ENCODE results near the gene TOB1.

TOB1 gene

GRCh38 chr17:50844117-50844700, 21.9 kb downstream of the TOB1 start:
- DNase-seq: no peak

DNA sequence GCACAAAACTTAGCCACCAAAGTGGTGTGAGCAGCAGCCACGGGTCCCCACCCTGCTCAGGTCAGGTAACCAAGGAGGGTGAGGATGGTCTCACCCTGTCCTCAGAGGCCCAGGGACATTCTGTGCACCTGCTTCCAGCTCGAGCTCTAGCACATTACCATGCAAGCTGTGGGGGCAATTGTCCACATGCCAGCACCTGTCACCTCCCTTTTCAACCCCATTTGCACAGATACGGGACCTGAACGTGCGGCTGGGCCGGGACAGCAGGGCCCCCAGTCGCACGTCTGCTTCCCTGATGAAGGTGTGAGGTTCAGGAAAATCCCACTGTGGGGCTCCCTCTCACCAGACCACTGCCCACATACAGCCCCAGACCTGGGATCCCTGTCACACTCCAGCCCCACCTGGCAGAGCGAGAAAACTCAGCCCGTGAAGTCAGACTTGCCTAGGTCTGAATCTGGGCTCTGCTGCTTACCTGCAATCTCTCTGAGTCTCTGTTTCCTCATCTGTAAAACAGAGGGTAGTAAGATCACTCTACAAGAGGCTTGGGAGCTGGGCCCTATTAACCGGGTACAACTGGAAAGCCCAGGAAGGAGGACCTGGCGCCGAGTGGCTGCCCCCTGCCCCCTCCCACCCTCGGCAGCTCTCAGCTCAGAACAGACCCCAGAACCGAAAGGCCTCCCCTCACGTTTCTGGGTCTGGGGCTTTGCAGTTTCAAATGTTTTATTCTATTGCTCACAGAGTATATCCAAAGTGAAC, 22.8 kb downstream of the TOB1 start:
- no peak for DNase-seq

- DNase-seq: no peak
Measured at GRCh38 chr17:50842506-50843149, 23.5 kb downstream of the TOB1 start.

DNA sequence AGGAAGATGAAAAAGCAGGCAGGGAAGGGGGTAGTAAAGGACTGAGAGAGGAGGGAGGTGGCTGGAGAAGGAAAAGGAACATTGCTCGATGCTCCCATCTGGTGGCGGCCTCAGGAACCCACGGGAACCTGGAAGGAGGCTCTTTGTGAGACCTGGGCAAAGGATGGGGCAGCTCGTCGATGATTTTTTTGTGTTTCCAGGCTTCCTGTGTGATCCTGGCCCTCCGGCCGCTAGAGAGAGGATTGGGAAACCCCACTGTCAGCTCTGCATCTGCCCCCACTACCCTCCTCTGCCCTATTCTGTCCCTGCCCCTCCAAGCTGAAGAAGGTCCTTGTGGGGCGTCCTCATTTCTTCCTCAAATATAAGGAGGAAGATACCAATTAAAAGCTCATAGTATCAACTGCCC, 24.2 kb downstream of the TOB1 start:
- peak; percentile 57 for DNase-seq

- no peak for DNase-seq
Measured at GRCh38 chr17:50841277-50841948, 24.7 kb downstream of the TOB1 start.

DNA sequence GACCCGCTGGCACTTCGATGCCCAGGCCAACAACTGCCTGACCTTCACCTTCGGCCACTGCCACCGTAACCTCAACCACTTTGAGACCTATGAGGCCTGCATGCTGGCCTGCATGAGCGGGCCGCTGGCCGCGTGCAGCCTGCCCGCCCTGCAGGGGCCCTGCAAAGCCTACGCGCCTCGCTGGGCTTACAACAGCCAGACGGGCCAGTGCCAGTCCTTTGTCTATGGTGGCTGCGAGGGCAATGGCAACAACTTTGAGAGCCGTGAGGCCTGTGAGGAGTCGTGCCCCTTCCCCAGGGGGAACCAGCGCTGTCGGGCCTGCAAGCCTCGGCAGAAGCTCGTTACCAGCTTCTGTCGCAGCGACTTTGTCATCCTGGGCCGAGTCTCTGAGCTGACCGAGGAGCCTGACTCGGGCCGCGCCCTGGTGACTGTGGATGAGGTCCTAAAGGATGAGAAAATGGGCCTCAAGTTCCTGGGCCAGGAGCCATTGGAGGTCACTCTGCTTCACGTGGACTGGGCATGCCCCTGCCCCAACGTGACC, 25.8 kb downstream of the TOB1 start:
- DNase-seq: no peak

DNA sequence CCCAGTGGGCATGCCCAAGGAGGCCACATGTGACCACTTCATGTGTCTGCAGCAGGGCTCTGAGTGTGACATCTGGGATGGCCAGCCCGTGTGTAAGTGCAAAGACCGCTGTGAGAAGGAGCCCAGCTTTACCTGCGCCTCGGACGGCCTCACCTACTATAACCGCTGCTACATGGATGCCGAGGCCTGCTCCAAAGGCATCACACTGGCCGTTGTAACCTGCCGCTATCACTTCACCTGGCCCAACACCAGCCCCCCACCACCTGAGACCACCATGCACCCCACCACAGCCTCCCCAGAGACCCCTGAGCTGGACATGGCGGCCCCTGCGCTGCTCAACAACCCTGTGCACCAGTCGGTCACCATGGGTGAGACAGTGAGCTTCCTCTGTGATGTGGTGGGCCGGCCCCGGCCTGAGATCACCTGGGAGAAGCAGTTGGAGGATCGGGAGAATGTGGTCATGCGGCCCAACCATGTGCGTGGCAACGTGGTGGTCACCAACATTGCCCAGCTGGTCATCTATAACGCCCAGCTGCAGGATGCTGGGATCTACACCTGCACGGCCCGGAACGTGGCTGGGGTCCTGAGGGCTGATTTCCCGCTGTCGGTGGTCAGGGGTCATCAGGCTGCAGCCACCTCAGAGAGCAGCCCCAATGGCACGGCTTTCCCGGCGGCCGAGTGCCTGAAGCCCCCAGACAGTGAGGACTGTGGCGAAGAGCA, 26.4 kb downstream of the TOB1 start:
- DNase-seq: no peak

DNA sequence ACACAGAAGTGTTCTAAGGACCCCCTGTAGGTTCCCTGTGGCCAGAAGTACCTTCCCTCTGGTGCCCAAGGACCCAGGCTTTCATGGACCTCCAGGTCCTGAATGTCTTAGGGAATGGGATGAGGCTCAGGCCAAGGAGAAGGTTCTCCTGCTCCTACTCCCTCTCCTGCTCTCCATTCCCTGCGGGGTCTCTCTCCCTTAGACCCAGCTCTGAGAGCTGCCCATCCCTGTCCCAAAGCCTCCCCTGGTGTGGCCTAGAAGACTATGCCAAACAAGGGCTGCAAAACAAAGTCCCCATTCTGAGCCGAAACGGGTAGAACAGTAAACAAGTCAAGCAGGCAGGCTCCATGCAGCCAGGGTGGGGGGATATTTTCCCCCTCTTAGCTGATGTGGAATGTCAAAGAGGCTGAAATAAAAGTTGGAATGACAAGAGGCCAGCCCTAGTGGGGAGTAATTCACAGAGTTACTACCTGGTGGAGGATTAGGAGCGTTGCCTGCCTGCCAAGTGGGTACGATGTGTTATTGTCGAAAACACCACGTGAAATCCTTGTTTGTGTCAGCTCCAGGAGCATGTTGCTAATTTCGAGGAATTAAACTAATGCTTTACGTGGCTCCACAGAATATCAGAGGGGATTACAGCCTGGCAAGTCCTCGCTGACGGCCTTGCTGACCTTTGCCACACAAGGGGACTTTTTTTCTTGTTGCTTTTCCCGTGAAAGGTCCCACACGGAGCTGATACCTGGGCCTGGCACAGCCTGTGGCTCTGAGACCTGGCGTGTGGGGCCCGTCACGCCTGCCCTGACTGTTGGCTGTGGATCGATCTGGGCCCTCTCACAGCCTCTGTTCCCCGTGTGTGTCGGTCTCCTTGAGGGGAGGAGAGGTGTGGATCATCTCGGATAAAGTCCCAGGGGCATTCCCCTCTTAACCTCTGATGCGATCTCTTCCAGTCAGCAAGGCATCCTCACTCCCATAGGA, 27.9 kb downstream of the TOB1 start:
- no peak for DNase-seq

- no peak for DNase-seq
Measured at GRCh38 chr17:50837286-50837979, 28.7 kb downstream of the TOB1 start.

GRCh38 chr17:50836826-50837225, 29.3 kb downstream of the TOB1 start:
- DNase-seq: no peak

DNA sequence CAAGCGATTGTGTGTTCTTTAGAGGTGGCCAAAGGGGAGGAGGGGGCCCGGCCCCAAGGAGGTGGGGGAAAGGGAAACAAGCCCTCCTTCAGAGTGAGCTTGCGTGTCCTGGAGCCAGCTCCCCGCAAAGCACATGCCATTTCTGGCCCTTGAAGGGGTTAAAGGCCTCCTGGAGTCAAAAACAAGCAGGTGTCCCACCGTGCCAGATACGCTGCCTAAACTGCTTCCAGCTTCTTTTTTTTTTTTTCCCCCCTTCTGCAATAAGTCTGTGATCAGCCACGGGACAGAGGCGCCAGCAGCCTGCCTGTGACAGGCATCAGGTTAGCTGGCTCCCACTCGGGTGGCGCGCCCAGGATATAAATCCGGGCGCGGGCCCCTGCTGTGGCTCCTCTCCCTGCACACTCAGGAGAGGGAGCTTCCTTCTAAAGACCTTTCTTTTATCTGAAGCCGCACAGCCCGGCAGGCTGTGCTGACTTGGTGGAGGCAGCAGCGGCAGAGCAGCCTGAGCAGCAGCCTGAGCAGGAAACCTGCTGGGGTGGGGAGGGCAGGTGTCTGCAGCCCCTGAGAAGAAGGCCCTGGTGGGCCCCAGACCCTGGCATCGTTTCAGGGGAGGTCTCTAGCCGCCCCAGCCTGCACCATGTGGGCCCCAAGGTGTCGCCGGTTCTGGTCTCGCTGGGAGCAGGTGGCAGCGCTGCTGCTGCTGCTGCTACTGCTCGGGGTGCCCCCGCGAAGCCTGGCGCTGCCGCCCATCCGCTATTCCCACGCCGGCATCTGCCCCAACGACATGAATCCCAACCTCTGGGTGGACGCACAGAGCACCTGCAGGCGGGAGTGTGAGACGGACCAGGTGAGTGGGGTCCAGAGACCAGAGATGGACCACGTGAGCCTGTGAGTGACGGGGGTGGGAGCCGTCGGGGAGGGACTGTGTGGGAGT, 30.6 kb downstream of the TOB1 start, which contains the start of gene WFIKKN2:
WFIKKN2 (plus strand) TSS at position 286 of the 934 bp plus-strand sequence; CDS start at position 638, 352 bp downstream.
- DNase-seq: no peak

GRCh38 chr17:50834429-50835300, 31.5 kb downstream of the TOB1 start:
- no peak for DNase-seq

DNA sequence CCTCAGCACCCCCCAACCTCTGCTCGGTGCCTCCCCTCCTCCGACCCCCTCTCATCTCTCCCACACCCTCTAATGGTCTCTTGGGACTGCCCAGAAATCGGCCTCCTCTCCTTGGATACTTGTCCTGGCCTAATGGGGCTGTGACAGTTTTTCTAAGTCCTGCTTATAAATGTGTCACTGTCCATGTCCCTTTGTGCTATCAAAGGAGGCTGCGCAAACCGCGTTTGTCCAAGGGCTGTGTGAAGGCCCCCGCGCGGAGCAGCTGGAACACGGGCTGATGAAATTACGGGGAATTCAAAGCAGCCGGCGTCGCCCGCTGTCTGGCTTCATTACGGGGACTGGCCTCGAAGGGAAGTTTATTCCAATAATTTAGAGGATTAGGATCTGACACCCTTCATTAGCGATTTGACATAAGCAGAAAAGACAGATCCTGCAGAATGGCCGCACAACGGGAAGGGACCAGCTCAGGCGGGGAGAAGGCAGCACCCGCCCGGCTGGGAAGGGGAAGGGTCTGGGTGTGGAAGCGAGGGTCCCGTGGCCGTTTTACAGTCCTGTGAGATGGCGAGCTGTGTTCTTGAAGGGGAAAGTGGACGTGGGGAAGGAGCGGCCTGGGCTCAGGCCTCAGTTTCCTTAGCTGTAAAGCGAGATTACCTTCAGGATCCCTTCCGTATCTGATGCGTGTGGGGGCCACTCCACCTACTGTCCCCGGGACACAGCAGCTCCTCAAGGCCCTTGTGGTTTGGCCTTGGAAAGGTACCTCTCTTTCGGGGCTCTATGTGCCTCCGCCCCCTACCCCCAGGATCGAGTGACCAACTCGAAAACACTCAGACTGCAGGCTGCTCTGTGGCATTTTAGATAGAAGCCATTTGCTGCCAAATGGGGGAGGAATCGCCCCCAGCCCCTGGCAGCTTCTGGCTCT, 32.4 kb downstream of the TOB1 start:
- DNase-seq: no peak

- DNase-seq: no peak
Measured at GRCh38 chr17:50832864-50833381, 33.2 kb downstream of the TOB1 start.

GRCh38 chr17:50832267-50832863, 33.8 kb downstream of the TOB1 start:
- DNase-seq: no peak

- DNase-seq: no peak
Measured at GRCh38 chr17:50831471-50831928, 34.7 kb downstream of the TOB1 start.

GRCh38 chr17:50830994-50831393, 35.2 kb downstream of the TOB1 start:
- no peak for DNase-seq

All from activated CD4-positive, alpha-beta T cell treated with anti-CD3 and anti-CD28 coated beads, Interleukin-2, amount 50 U/mL, for 16 hours (primary cell).